MM.1S (cell line): Measurements from ENCODE around the gene PREP.

Experiments used
- DNase-seq: peaks from one replicate; pipeline ENCODE4 v3.0.0-alpha.2; 2015
- H2AFZ ChIP-seq: fragments of 300-600 bp; sonication (generic); 2 replicates; pipeline ENCODE4 v1.6.0; 2016; ENCODE audit warnings: antibody characterized with exemption, low read length
- H3F3A ChIP-seq: fragments of 300-600 bp; sonication (generic); 2 replicates; pipeline ENCODE4 v1.6.1; 2016; ENCODE audit warnings: mild to moderate bottlenecking, antibody characterized with exemption, low read length, moderate library complexity, mixed read lengths; ENCODE audit not compliant: insufficient read depth
- H3K27ac ChIP-seq: fragments of 300-600 bp; sonication (generic); 2 replicates; pipeline ENCODE4 v1.5.1; 2016; ENCODE audit warnings: mild to moderate bottlenecking, low read length
- H3K27me3 ChIP-seq: fragments of 300-600 bp; sonication (generic); replicated peaks from 2 replicates; pipeline ENCODE4 v1.6.0; 2016; ENCODE audit warnings: low read length; ENCODE audit not compliant: insufficient read depth
- H3K36me3 ChIP-seq: fragments of 300-600 bp; sonication (generic); replicated peaks from 2 replicates; pipeline ENCODE4 v1.6.1; 2016; ENCODE audit warnings: mild to moderate bottlenecking, low read length, mixed read lengths; ENCODE audit not compliant: insufficient read depth
- H3K4me1 ChIP-seq: fragments of 300-600 bp; sonication (generic); 2 replicates; pipeline ENCODE4 v1.6.1; 2016; ENCODE audit warnings: low read length, mixed read lengths
- H3K4me2 ChIP-seq: fragments of 300-600 bp; sonication (generic); 2 replicates; pipeline ENCODE4 v1.6.0; 2016; ENCODE audit warnings: low read depth, low read length
- H3K4me3 ChIP-seq: fragments of 300-600 bp; sonication (generic); 2 replicates; pipeline ENCODE4 v1.5.1; 2016; ENCODE audit warnings: low read length, mixed read lengths
- H3K79me2 ChIP-seq: fragments of 300-600 bp; sonication (generic); 2 replicates; pipeline ENCODE4 v1.6.1; 2016; ENCODE audit warnings: mixed run types, low read length, mixed read lengths
- H3K9ac ChIP-seq: fragments of 300-600 bp; sonication (generic); 2 replicates; pipeline ENCODE4 v1.6.1; 2016; ENCODE audit warnings: low read length, mixed read lengths
- H3K9me2 ChIP-seq: fragments of 300-600 bp; sonication (generic); replicated peaks from 2 replicates; pipeline ENCODE4 v1.6.1; 2016; ENCODE audit warnings: mild to moderate bottlenecking, low read length, mixed read lengths; ENCODE audit not compliant: insufficient read depth
- H3K9me3 ChIP-seq: fragments of 300-600 bp; sonication (generic); replicated peaks from 2 replicates; pipeline ENCODE4 v1.6.1; 2016; ENCODE audit warnings: mild to moderate bottlenecking, low read length, mixed read lengths; ENCODE audit not compliant: insufficient read depth
- H4K20me1 ChIP-seq: fragments of 300-600 bp; sonication (generic); 2 replicates; pipeline ENCODE4 v1.6.1; 2016; ENCODE audit warnings: mild to moderate bottlenecking, low read length, moderate library complexity, mixed read lengths; ENCODE audit not compliant: insufficient read depth
- CTCF ChIP-seq: fragments of 300-600 bp; sonication (generic); IDR thresholded peaks from 2 replicates; pipeline ENCODE4 v1.5.1; 2016; ENCODE audit warnings: antibody characterized with exemption, low read length, mixed read lengths
- EZH2 ChIP-seq: fragments of 300-600 bp; sonication (generic); optimal IDR thresholded peaks from 2 replicates; pipeline ENCODE3; 2017; ENCODE audit warnings: low read depth, mild to moderate bottlenecking, antibody characterized with exemption, low read length, mixed read lengths
- EZH2phosphoT487 ChIP-seq: fragments of 300-600 bp; sonication (generic); IDR thresholded peaks from 2 replicates; pipeline ENCODE4 v1.6.1; 2018; ENCODE audit warnings: antibody characterized with exemption, low read length

PREP gene

DNA sequence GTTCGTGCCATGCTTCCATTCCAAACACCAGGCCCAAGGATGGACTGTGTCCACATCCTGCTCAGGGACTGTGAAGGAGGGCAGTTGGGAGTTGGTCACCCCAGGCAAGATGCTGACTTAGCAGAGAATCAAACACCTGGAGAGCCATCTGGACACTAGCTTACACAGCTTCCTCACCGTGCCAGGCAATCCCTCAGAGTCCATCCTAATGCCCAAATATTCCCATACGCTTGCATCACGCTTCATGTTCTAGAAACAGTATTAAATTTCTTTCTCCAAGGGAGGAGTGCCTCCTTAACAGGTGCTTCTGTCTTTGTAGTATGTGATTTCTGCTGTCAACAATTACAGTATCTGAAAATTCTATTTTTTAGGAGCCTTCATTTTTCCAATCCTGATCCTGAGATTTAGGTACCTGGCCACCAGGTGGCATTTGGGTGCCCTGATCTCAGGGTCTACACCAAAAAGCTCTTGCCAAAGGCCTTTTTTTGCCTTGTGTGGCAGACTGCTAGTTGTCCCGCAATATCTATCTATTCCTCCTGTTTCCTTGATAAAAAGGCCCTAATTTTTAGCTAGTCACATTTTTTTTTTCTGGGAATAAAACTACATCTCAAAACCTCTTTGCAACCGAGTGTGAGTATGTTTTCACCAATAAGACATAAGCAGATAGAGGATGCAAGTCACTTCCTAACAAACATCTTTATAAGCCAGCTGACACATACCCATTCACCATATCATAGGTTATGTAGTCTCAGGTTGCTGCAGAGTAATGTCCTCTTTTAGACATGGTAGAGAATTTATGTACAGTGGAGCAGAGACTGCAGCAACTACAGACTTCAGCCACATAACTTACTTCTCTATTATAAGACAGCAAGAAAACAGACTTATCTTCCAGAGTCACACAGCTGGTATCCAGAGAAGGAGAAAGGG is 85.0 kb downstream of the PREP start:
- H3K4me1 ChIP-seq: no peaks in the 10 kb centered on the region
- no peaks in the 10 kb centered on the region for H3K79me2 ChIP-seq
- no peak overlapping the region for H3K4me2 ChIP-seq
- no peak overlapping the region for H3K27ac ChIP-seq
- TF ChIP-seq EZH2phosphoT487 (no peak), CTCF (peak; percentile 39)
- H3K9me3 ChIP-seq: no peaks in the 10 kb centered on the region
- H4K20me1 ChIP-seq: no peaks in the 10 kb centered on the region
- no peak overlapping the region for H3K9ac ChIP-seq
- H3K4me3 ChIP-seq: no peak overlapping the region
- no peaks in the 10 kb centered on the region for H3F3A ChIP-seq
- no peaks in the 10 kb centered on the region for H3K27me3 ChIP-seq
- H3K36me3 ChIP-seq: no peaks in the 10 kb centered on the region
- no peak overlapping the region for H2AFZ ChIP-seq
- DNase-seq: no peak
- no peaks in the 10 kb centered on the region for H3K9me2 ChIP-seq

DNA sequence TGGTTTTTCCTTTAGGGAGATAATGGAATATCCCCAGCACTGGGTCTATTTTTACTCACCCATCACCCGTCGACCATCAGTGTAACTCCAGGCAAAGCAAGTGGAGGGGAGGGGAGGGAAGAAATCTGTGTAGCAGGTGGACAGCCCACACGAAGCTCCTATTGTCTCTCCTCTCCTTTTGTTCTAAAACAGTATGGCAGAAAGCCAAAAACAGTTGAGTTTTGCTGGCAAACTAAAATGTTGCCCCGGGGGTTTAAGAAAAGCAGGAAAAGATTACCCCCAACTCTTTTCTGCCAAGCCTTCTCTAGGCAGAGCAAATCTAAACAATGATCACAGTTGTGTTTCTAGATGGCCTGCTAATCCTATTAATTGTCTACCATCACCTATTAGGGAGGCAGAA is 89.7 kb downstream of the PREP start:
- no peak overlapping the region for H3K27ac ChIP-seq
- no peaks in the 10 kb centered on the region for H3K36me3 ChIP-seq
- no peaks in the 10 kb centered on the region for H3K9me3 ChIP-seq
- no peaks in the 10 kb centered on the region for H3K79me2 ChIP-seq
- no peak for TF ChIP-seq EZH2
- TF ChIP-seq CTCF: no peak
- no peak for TF ChIP-seq EZH2phosphoT487
- H3K4me3 ChIP-seq: no peak overlapping the region
- no peaks in the 10 kb centered on the region for H4K20me1 ChIP-seq
- H3K9me2 ChIP-seq: no peaks in the 10 kb centered on the region
- no peaks in the 10 kb centered on the region for H3K4me1 ChIP-seq
- no peak overlapping the region for H3K9ac ChIP-seq
- H3K4me2 ChIP-seq: no peak overlapping the region
- no peak overlapping the region for H2AFZ ChIP-seq
- DNase-seq: no peak
- no peaks in the 10 kb centered on the region for H3K27me3 ChIP-seq
- no peaks in the 10 kb centered on the region for H3F3A ChIP-seq

- Histone ChIP-seq H4K20me1 (no peaks in the 10 kb centered on the region), H3K36me3 (no peaks in the 10 kb centered on the region), H3K9ac (no peak overlapping the region)
Observed at GRCh38 chr6:105310947-105311346, 91.9 kb downstream of the PREP start.

More at GRCh38 chr6:105310947-105311346, 91.9 kb downstream of the PREP start:
- H2AFZ ChIP-seq: no peak overlapping the region
- TF ChIP-seq EZH2phosphoT487 (no peak), EZH2 (no peak), CTCF (no peak)
- no peaks in the 10 kb centered on the region for H3K27me3 ChIP-seq
- no peak overlapping the region for H3K4me3 ChIP-seq
- no peak overlapping the region for H3K27ac ChIP-seq
- H3K4me2 ChIP-seq: no peak overlapping the region
- H3F3A ChIP-seq: no peaks in the 10 kb centered on the region
- H3K9me3 ChIP-seq: no peaks in the 10 kb centered on the region
- H3K9me2 ChIP-seq: no peaks in the 10 kb centered on the region
- H3K79me2 ChIP-seq: no peaks in the 10 kb centered on the region
- no peaks in the 10 kb centered on the region for H3K4me1 ChIP-seq
- DNase-seq: no peak
